HepG2 (cell line): ENCODE measurements around the gene TTLL11. TPM values are rescaled to one million over a fixed set of nuclear protein-coding genes. Genes with fewer than 3 reads are reported as not detected.

Experiments used
- ATAC-seq: fragments of 200-7000 bp; cut with Tn5 transposase; 3 replicates; pipeline ENCODE4 v1.9.1; 2020; ENCODE audit warnings: mild to moderate bottlenecking, moderate library complexity
- BruUV-seq: library from RNA; stranded (reverse); fragments of 400-500 nt; replicated peaks from 2 replicates; lab custom pipeline; 2021; lab: Mats Ljungman, UMichigan
- CTCF ChIA-PET: fragments of 300-600 bp; formaldehyde crosslinking; extraction: SDS; loops from one replicate; lab custom pipeline; 2021; ENCODE audit warnings: low total read pairs, inconsistent platforms, low intra/inter-chr PET ratio; lab: Yijun Ruan, JAX
- POLR2A ChIA-PET: fragments of 350-600 bp; sonication (Branson Sonifier 250); formaldehyde crosslinking; loops from one replicate; lab custom pipeline; 2020; ENCODE audit warnings: antibody characterized with exemption, inconsistent platforms; lab: Yijun Ruan, JAX
- DNase-seq: peaks from one replicate; pipeline ENCODE4 v3.0.0-alpha.2; 2015; ENCODE audit warnings: low spot score
- FAIRE-seq: peaks from 3 replicates; lab custom pipeline; 2011; peaks lifted over from hg19 to GRCh38; lab: Jason Lieb, UNC
- H2AFZ ChIP-seq: one replicate; pipeline ENCODE4 v1.6.1; 2011; ENCODE audit warnings: low read length, inconsistent platforms
- H3K27ac ChIP-seq: fragments of 300-600 bp; 3 replicates; pipeline ENCODE4 v1.8.0; 2011; ENCODE audit warnings: mixed run types, mild to moderate bottlenecking, mixed read lengths, low read length, inconsistent platforms; ENCODE audit not compliant: insufficient read depth; ENCODE audit errors: extremely low read length
- H3K27me3 ChIP-seq, 2 experiments: fragments of 200-600 bp in 1 of 2; 2 replicates in 1 of 2; 3 replicates in 1 of 2; pipeline versions ENCODE4 v1.6.0 to v1.8.0; 2011; ENCODE audit warnings: low read length in 2 of 2, mild to moderate bottlenecking in 2 of 2, moderate library complexity in 2 of 2, inconsistent platforms in 1 of 2; ENCODE audit not compliant: insufficient read depth in 2 of 2, control insufficient read depth in 1 of 2
- H3K36me3 ChIP-seq, 2 experiments: fragments of 200-600 bp in 1 of 2; replicated peaks in 1 of 2; 2 replicates in 1 of 2; 3 replicates in 1 of 2; pipeline versions ENCODE4 v1.5.1 to v1.8.0; 2011; ENCODE audit warnings: low read length in 2 of 2, inconsistent platforms in 1 of 2; ENCODE audit not compliant: insufficient read depth in 2 of 2, control insufficient read depth in 1 of 2
- H3K4me1 ChIP-seq: 2 replicates; pipeline ENCODE4 v1.5.1; 2012; ENCODE audit warnings: low read length, inconsistent platforms; ENCODE audit not compliant: insufficient read depth
- H3K4me2 ChIP-seq: 2 replicates; pipeline ENCODE4 v1.6.0; 2011; ENCODE audit warnings: low read depth, low read length, inconsistent platforms
- H3K4me3 ChIP-seq, 3 experiments: fragments of 200-600 bp in 1 of 3; sonication (generic), shearing (Covaris generic) in 1 of 3; replicated peaks in 1 of 3; 2 replicates each; pipeline ENCODE4 v1.5.1; 2011 to 2016; ENCODE audit warnings: low read length in 3 of 3, inconsistent platforms in 2 of 3, low read depth in 2 of 3, mild to moderate bottlenecking in 2 of 3, control low read depth in 1 of 3, mixed read lengths in 1 of 3; ENCODE audit not compliant: insufficient read depth in 1 of 3
- H3K79me2 ChIP-seq: one replicate; pipeline ENCODE4 v1.6.1; 2011; ENCODE audit warnings: low read length, inconsistent platforms; ENCODE audit not compliant: insufficient read depth
- H3K9ac ChIP-seq: 2 replicates; pipeline ENCODE4 v1.6.0; 2011; ENCODE audit warnings: mild to moderate bottlenecking, low read depth, low read length, inconsistent platforms; ENCODE audit not compliant: insufficient read depth
- H3K9me3 ChIP-seq: 2 replicates; pipeline ENCODE4 v1.5.1; 2012; ENCODE audit warnings: mild to moderate bottlenecking, low read length
- H4K20me1 ChIP-seq: 2 replicates; pipeline ENCODE4 v1.6.0; 2011; ENCODE audit warnings: inconsistent platforms, mild to moderate bottlenecking, low read length, moderate library complexity; ENCODE audit not compliant: insufficient read depth
- CTCF ChIP-seq: sonication (generic); formaldehyde crosslinking; IDR thresholded peaks from 2 replicates; pipeline ENCODE4 v1.5.0; 2020; ENCODE audit warnings: mild to moderate bottlenecking, missing genetic modification reagents, moderate library complexity
- ELK4 ChIP-seq: sonication (generic); formaldehyde crosslinking; IDR thresholded peaks from 2 replicates; pipeline ENCODE4 v1.9.0; 2021; ENCODE audit warnings: missing genetic modification reagents, borderline replicate concordance
- HNRNPL ChIP-seq: fragments of 200-400 bp; formaldehyde crosslinking; IDR thresholded peaks from 2 replicates; pipeline ENCODE4 v1.6.1; 2017; ENCODE audit warnings: mild to moderate bottlenecking, low read depth, low read length
- MED8 ChIP-seq: sonication (generic); formaldehyde crosslinking; IDR thresholded peaks from 2 replicates; pipeline ENCODE4 v1.8.1; 2023; ENCODE audit warnings: mild to moderate bottlenecking, missing genetic modification reagents; ENCODE audit not compliant: insufficient replicate concordance
- MTA3 ChIP-seq: sonication (generic); formaldehyde crosslinking; IDR thresholded peaks from 2 replicates; pipeline ENCODE4 v1.4.0; 2020; ENCODE audit warnings: missing genetic modification reagents
- SMARCE1 ChIP-seq: fragments of 450-650 bp; IDR thresholded peaks from 2 replicates; pipeline ENCODE4 v1.6.1; 2017; ENCODE audit warnings: borderline replicate concordance
- STAG1 ChIP-seq: sonication (generic); formaldehyde crosslinking; IDR thresholded peaks from 2 replicates; pipeline ENCODE4 v1.4.0; 2020; ENCODE audit warnings: missing genetic modification reagents
- WIZ ChIP-seq: sonication (generic); formaldehyde crosslinking; IDR thresholded peaks from 2 replicates; pipeline ENCODE4 v1.5.1; 2020; ENCODE audit warnings: mild to moderate bottlenecking, missing genetic modification reagents
- ZNF232 ChIP-seq: sonication (generic); formaldehyde crosslinking; IDR thresholded peaks from 2 replicates; pipeline ENCODE4 v1.4.0; 2020; ENCODE audit warnings: missing genetic modification reagents, borderline replicate concordance
- ZNF629 ChIP-seq: sonication (generic); formaldehyde crosslinking; conservative IDR thresholded peaks from 2 replicates; pipeline ENCODE4 v1.5.0; 2020; ENCODE audit warnings: missing genetic modification reagents
- ZNF768 ChIP-seq: sonication (generic); formaldehyde crosslinking; IDR thresholded peaks from 2 replicates; pipeline ENCODE4 v1.4.0; 2020; ENCODE audit warnings: missing genetic modification reagents
- WGBS: methylation state at CpG from one replicate; pipeline ENCODE4 v1.1.6; 2017; ENCODE audit warnings: low lambda C conversion rate; 5-methylcytosine and 5-hydroxymethylcytosine counted together
- in situ Hi-C: cut with HindIII; loops from 2 replicates; pipeline ENCODE4 v1.10.0; 2017; ENCODE audit warnings: low pct_unique_long_range_greater_than_20kb; ENCODE audit not compliant: extremely low pct_ligation_motif_present
- intact Hi-C: fragments of 100-400 bp; cut with micrococcal nuclease; formaldehyde crosslinking; loops from one replicate; pipeline ENCODE4 v1.10.0; 2022; ENCODE audit not compliant: unreplicated experiment
- polyA plus RNA-seq, 8 experiments: library from polyadenylated mRNA; depleted of rRNA in 3 of 8; stranded (reverse) in 7 of 8; unstranded in 1 of 8; fragments of >200 nt; fragmentation: Illumina TruSeq in 4 of 8; extraction: Trizol in 4 of 8; gene quantifications; 2 replicates each; pipeline versions ENCODE4 v1.2.1 to v1.2.3, GENCODE V29; 2011 to 2016; ENCODE audit warnings: low read depth in 4 of 8, missing spikeins in 1 of 8, mixed read lengths in 1 of 8; ENCODE audit not compliant: insufficient read depth in 1 of 8
- total RNA-seq, 5 experiments: library from RNA; depleted of rRNA; stranded (reverse); fragments of >200 nt; fragmentation: Illumina TruSeq; extraction: Trizol; gene quantifications; 2 replicates each; pipeline ENCODE4 v1.2.3, GENCODE V29; 2016; ENCODE audit warnings: low read depth in 1 of 5

The TTLL11 gene
- total and polyA plus RNA-seq, 2 of the 13 experiments (the other 11 are each of a cell fraction or from before 2014, with no cell fraction given) = 4.5 to 5.2 TPM

- Histone ChIP-seq H3K27ac (no peak overlapping the region), H4K20me1 (no peaks in the 10 kb centered on the region), H3K9me3 (no peaks in the 10 kb centered on the region)
- ATAC-seq = no peak
- CTCF ChIA-PET = interaction anchor here (0.9 kb wide), 1 partner anchor 222 kb away, joined by 4 read pairs; no protein-coding TSS in a partner anchor
- TF ChIP-seq ELK4 (CRISPR knock-in tag) (no peak), ZNF629 (CRISPR knock-in tag) (peak; percentile 57), MTA3 (CRISPR knock-in tag) (no peak), ZNF768 (CRISPR knock-in tag) (peak; percentile 37; the same call in 1 of the 2 replicates)
- TF ChIP-seq, all 625 proteins: peak for 2
- Histone ChIP-seq H3K79me2 (no peaks in the 10 kb centered on the region), H3K4me2 (no peak overlapping the region), H3K27me3 (peaks cover 0 to 20% of the 10 kb centered on the region in 2 experiments; a peak in 1 of 5 replicates), H2AFZ (no peak overlapping the region), H3K9ac (no peak overlapping the region), H3K4me1 (peaks cover 39% of the 10 kb centered on the region), H3K36me3 (no peaks in the 10 kb centered on the region), H3K4me3 (no peak overlapping the region)
- in situ Hi-C loops (loop anchor here (10.0 kb wide), 1 partner anchor 327 kb away; no protein-coding TSS in a partner anchor), intact Hi-C loops (no loop called here)
- no peak for DNase-seq
- WGBS = 60% methylated on average over 4 of the region's 24 CpGs
- POLR2A ChIA-PET = no interaction called here
- FAIRE-seq = no peak
- no TSS peak for BruUV-seq
These were observed 35.2 kb upstream of the TTLL11 start for GRCh38 chr9:122128007-122128968.

- WGBS = 40% methylated on average over 1 of the region's 10 CpGs
- in situ Hi-C loops = loop anchor here (10.0 kb wide), 1 partner anchor 327 kb away; no protein-coding TSS in a partner anchor
These were observed 34.3 kb upstream of the TTLL11 start for GRCh38 chr9:122127396-122127798.

More at GRCh38 chr9:122127396-122127798, 34.3 kb upstream of the TTLL11 start:
- ChIA-PET CTCF (interaction anchor here (0.9 kb wide), 1 partner anchor 223 kb away, joined by 4 read pairs; no protein-coding TSS in a partner anchor), POLR2A (no interaction called here)
- Histone ChIP-seq H3K9me3 (no peaks in the 10 kb centered on the region), H4K20me1 (no peaks in the 10 kb centered on the region), H3K4me3 (no peak overlapping the region), H3K4me2 (no peak overlapping the region), H3K4me1 (peaks cover 33% of the 10 kb centered on the region), H3K79me2 (no peaks in the 10 kb centered on the region), H3K36me3 (no peaks in the 10 kb centered on the region), H3K27me3 (peaks cover 0 to 20% of the 10 kb centered on the region in 2 experiments; a peak in 1 of 5 replicates), H3K27ac (no peak overlapping the region), H3K9ac (no peak overlapping the region), H2AFZ (no peak overlapping the region)
- no TSS peak for BruUV-seq
- DNase-seq = no peak
- FAIRE-seq = no peak
- TF ChIP-seq WIZ (CRISPR knock-in tag) = no peak
- no peak for TF ChIP-seq SMARCE1
- 0 out of 2 replicates have a peak, but pooled peaks have one; percentile 48 for TF ChIP-seq HNRNPL
- TF ChIP-seq STAG1 (CRISPR knock-in tag) = peak; percentile 38; the same call in 1 of the 2 replicates
- no peak for TF ChIP-seq ZNF232 (CRISPR knock-in tag)
- peak; percentile 51; the same call in 1 of the 2 replicates for TF ChIP-seq CTCF
- no peak for TF ChIP-seq MED8 (CRISPR knock-in tag)
- intact Hi-C loops = no loop called here
- ATAC-seq = no peak
